ENCODE data around the gene CHST13.

Gene CHST13, protein sequence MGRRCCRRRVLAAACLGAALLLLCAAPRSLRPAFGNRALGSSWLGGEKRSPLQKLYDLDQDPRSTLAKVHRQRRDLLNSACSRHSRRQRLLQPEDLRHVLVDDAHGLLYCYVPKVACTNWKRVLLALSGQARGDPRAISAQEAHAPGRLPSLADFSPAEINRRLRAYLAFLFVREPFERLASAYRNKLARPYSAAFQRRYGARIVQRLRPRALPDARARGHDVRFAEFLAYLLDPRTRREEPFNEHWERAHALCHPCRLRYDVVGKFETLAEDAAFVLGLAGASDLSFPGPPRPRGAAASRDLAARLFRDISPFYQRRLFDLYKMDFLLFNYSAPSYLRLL

DNA sequence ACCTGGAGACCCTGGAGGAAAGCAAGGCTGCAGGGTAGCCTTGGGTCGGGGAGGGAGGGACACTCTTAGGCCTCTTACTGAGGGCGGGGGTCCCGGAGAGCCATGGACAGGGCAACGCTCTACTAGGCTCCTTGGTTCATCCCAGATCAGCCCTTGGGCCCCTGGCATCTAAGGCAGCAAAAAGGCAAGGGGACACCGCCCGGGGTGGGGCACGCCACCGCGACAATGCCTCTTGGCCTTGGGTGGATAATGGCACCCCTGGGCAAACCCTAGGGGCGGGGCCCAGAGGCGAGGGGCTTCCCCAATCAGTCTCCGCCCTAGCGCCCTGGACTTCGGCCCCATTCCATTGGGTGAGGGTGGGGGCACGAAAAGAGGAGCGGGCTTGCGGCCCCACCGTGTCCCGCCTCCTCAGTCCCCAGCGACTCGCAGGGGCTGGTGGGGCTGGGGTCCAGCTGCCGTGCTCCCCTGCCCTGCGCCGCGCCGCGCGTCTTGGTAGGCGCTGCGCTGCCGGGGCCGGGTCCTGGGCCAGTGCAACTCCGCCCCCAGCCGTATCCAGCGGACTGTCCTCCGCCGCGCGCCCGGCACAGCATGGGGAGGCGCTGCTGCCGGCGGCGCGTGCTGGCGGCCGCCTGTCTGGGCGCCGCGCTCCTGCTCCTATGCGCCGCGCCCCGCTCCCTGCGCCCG is at the start of gene CHST13:
TSS of gene CHST13 (plus strand) at position 411 of the 684 bp plus-strand sequence. CDS start at position 589, 178 bp downstream.
- peak; percentile 72 for DNase-seq

DNA sequence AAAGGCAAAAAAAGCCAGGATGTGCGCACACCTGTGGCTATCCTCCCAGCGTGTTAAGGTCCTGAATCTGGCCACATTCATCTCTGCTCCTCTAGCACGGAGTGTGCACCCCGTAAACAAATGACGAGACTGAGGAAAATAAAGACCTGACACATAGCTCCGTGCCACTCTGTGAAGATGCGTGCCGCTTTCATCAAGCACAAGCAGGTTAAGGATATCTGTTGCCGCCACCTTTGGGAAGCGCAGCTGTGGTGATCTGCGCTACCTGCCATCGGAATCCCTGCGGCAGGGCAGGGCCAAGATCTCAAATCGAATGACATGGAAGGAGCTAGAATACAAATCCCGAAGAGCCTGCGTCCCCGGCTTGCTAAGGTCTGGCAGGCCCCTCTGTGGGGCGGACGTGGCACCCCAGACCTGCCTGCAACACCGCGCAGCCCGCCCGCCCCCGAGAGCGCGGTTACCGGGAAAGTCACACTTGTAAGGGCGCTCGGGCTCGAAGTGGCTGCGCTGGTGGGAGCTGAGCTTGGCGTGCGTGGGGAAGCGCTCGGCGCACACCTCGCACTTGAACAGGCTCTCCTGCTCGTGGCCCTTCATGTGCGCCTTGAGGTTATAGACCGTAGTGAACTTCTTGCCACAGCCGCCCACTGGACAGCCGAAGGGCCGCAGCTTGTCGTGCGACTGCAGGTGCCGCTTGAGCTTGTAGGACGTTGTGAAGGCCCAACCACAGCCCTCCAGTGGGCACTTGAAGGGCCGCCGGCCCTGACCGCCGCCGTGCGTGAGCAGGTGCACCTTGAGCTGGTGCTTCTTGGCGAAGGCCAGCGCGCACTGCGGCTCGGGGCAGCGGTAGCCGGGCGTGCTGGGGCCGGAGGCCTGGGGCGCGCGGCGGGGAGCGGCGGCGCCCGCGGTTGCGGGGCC is 49.2 kb upstream of the CHST13 start:
- DNase-seq: peak; percentile 74

DNA sequence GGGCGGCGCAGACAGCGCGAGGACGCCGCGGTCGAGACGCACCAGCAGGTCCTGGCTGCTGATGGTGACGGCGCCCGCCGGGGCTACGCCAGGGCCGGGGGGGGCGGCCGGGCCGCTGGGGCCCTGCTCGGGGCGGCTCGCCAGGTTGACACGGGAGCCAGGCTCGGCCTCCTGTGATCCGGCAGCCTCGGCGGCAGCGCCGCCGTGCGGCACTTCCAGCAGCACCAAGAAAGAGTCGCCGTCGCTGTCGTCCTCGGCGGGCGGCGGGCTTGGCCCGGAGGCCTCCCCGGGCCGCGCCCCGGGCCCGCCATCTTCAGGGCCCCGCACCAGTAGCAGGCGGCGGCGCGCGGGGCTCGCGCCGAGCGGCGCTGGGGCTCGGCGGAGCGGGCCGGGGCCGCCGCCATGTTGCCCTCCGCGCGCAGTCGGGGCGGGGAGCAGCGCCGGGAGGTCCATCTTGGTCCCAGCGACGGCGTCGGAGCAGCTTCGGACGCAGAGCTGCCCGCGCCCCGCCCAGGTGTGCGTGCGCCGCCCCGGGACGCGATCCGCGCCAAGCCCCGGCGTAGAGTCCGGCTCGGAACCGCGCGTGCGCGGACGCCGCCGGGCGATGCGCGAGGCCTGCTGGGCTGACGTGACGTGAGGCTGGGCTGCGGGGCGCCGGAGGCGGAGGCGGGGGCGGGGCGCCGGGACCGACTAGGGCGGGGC is 48.4 kb upstream of the CHST13 start, which contains the start of gene ZXDC:
TSS of gene ZXDC (minus strand) at position 479 of the 702 bp plus-strand sequence. CDS start at position 453, 26 bp downstream.
- peak; percentile 83 for DNase-seq

DNA sequence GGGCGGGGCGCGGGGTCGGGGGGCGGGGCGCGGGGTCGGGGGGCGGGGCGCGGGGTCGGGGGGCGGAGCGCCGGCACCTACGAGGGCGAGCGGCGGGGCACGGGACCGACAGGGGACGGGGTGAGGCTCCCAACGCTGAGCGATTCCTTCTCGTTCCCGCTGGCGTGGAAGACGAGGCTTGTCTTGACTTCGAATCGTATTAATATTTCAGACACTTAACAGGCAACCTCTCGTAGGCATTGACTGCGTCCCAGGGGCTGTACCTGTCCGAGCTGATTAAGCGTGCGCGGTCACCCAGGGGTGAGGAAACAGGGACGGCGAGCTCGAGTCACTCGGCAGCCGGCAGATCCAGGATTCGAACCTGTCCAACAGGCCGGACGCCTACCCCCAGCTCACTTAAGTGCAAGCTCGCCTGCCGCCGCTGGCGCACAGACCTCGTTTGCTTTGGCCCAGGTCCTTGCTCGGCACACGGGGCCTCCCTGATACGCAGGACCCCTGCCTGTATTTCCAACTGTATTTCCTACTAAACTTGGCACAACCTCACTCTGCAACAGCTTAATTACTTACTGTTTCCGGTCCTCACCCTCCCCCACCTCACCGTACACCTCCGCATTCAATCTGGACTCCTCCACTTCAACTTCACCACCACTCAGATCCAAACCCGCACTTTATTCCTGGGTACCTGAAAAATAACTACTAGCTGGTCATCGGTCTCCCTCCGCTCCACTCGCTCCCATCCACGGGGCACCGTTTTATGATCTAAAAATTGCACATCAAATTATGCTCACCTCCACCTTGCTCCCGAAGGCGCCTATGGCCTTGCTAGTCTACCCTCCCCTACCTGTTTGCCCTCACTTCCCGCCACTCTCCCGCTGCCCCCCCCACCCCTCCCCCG is 47.5 kb upstream of the CHST13 start:
- DNase-seq: peak; percentile 86

DNA sequence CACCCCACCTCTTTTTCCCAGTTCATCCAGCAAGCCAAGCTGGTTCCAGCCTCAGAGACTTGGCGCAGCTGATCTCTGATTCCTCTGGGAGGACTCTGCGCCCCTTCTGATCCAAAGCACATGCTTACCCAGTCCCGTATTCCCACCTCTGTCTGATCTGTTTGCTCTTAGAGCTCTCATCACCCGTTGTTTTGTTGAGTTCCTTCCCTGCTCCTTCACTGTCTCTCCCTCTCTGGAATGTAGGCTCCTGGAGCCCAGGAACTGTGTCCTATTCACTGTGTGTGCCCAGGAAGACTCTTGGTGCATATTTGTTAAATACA is 46.9 kb upstream of the CHST13 start:
- no peak for DNase-seq

DNA sequence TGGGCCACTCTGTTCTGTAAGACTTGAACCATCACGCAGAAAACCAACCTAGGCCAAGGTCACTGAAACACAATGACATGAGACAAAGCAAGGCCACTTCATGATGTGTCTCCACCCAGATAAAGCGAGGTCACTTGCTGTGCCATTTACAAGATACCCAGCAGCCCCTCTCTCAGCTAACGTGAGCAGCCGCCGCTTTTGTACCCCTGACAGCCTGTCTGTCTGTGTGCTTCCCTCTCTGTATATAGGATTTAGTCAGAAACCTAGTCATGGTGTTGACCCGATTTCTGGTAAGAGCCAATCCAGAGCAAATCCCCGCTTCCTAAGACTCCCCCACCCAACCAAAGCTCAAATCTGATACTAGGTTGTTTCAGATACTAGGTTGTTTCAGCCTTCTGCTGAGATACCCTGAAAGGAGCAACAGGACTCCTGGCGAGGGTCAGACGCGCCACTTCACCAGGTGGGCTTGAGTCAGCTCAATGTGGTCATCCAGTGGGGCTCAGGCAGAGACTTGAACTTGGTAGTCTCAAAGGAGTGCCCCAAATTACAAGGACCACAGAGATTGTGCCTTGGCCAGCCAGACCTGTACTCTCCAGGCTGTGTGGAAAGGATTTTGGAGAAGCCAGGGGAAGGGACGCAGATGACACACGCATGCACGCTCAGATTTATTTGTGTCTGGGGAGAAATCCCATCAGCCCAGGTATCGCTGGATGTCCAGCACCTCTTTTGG is 45.2 kb upstream of the CHST13 start:
- no peak for DNase-seq

DNA sequence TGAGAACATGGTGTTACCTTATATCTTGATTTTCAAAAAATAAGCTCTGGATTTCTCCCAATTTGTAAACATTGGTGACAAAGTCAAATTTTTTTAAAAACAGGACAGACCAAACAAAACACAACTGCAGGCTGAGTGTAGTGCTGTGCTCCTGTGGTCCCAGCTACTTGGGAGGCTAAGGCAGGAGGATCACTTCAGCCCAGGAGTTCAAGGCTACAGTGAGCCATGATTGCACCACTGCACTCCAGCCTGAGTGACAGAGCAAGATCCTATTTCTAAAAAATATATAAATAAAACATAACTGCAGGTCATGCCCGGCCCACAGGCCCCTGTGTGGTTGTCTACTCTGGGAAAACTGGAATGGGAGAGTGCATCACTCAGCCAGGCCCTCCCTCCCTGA is 44.3 kb upstream of the CHST13 start:
- no peak for DNase-seq

DNA sequence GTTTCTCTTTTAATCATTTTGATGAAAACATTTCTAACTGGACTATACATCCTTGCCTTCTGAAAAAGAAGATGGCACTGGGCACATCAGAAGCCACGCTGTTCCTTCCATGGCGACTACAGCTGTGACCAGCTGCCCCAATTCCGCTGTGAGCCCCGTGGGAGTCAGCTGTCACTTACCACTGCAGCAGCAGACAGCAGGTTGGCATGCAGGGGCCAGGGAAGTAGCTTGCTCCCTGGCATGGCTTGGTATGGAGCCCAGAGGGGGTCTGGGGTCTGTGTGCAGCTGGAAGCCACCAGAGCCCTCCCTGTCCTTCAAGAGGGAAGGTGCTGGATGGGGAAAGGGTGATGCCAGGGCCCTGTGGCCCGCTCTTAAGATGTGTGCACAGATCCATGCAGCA is 43.7 kb upstream of the CHST13 start:
- DNase-seq: no peak

DNA sequence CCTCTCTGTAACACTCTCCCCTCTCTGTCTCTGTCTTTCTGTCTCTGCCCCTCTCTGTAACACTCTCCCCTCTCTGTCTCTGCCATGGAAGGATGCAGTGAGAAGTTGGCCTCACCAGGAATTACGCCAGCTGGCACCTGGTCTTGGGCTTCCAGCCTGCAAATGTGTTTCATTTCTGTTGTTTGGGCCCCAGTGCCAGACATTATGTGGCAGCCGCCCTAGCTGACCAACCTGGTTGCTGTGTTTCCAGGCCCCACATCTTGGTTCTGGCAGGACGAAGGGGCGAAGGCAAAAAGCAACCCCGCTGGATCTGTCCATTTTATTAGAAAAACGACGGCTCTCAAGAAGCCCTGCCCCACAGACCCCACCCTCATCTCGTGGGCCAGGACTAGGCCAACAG is 43.1 kb upstream of the CHST13 start:
- DNase-seq: no peak

DNA sequence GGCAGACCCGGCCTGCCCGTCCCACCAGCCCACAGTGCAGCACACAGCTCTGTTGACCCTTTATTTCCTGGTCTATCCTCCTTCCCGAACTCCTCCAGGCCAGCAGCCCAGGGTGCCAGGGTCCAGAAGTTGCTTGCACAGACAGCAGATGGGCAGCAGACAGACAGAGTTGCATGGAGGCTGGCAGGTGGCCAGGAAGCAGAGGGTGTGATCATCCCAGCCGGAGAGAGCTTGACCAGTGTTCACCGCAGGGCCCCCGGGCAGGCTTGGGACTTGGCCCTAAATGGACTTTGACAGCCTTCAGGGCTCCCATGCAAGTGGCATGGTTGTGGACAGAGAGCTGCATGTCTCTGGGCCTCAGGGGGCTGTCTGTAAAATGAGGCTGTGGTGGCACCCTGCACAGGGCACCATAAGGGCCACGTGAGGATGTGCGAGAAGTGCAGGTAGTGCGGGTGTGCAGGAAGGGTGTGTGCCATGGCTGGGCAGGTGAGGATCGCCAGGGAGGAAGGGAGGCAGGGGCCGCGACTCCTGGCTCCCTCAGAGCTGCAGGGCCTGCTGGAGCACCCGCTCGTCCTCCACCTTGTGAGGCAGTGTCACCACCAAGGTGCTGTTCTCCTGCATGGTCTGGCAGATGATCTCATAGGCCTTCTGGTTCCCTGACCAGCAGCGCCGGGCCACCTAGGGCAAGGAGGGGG is 42.0 kb upstream of the CHST13 start:
- no peak for DNase-seq

DNA sequence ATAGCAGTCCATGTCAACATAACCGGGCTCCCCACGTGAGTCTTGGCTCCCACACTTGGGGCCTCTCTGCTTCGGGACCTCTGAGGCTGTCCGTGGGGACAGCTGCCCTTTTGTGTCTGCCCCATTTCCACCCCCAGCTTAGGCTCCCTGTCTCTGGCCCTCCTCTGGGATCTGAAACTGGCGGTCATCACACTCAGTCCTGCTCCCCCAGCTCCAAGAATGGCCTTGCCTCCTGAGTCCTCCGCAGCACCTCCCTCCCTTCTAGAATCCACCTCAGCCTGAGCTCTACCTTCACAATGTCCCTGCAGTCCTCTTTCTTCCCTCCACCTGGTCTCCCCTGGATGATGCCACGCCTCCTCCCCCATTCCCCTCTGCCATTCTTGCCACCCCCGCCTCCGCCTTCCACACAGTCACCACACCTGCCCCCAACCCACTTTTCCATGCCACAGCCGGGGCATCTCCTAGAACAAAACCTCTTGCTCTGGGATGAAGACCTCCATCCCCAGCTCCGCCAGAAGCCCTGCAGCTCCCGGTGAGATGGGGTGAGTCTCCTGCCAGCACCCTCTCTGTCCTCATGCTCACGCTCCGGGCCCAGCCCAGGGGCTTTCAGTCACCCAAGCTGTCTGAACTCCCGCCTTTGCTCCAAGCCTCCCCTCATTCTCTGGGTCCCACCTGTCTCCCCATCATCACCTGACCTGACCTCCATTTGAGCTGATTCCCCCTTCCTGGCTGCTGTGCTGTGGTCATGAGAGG is 41.3 kb upstream of the CHST13 start:
- DNase-seq: no peak

DNA sequence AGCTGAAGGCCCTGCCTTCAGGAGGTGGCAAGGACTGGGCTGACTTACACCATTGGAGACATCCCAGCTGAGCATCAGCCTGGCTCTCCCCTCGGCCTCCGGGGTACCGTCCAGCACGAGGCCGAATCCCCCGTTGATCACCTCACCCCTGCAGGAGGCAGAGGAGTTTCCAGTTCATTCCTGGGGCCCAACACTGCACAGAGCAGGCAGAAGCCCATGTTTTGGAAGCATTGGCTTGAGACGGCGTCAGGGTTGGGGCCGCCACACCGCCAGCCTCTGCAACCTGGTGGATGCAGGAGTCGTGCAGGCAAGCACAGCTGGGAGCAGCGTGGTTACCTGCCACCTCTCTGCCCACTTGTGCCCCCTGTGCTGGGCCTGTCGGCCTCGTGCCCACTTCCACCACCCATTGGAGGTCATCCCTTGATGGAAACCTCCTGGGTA is 40.6 kb upstream of the CHST13 start:
- DNase-seq: no peak

DNA sequence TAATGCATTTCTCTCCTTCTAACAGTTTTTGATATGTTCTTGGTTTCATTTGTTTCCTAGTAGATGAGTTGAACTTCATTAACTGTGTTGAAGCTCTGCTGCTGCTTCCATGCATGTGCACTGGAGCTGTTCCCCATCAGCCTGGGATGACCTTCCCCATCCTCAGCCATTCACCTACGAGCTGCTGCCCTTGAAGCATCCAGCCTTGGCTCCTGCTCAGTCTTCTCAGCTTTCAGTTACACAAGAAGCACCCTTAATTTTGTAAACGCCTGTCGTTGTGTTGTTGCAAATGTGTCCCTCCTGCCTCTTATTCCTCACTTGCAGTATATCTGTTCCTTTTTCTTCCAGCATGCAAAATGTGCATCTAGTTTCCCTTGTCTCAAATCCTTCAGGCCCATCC is 39.8 kb upstream of the CHST13 start:
- no peak for DNase-seq

DNA sequence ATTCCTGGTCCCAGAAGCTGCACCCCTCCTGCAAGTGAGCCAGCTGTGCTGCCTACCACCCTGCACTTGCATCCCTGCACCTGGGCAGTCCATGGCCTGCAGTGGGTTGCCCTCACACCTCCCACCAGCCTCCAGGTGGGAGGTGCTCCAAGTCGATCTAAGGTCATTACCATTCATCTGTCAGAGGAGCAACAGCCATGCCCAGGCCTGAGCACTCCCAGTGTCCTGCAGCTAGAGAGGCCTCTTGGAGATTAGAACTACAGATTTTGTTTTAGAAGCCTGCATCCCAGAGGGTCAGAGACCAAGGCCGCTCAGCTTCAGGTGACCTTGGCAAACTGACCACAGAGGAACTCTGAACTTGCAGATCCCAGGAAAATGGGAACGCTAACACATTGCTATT is 39.3 kb upstream of the CHST13 start:
- no peak for DNase-seq

DNA sequence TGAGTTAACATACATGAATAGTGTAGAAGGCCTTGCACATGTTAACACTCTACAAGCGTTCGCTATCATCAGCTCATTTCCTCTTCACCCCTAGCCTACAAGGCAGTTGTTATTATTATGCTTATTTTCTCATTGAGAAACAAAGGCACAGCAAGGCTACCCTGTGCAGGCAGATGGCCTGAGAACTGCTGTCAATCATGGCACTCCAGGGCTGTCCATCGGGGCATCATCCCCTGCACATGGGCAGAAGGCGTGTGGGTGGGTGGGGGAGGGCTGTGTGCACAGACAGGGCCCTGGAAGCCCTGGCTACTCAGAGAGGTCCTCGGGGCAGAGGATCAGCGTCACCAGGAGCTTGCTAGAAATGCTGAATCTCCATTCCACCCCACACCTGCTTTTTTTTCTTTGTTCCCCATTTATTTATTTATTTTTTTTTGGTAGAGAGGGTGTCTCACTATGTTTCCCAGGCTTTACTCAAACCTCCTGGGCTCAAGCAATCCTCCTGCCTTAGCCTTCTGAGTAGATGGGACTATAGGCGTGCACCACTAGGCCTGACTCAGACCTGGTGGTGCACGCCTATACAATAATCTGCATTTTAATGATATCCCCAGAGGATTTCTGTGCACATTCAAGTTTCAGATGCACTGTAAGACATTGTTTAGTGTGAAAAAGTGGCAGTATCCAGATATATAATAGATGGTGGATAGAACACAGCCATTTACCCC is 38.6 kb upstream of the CHST13 start:
- no peak for DNase-seq

DNA sequence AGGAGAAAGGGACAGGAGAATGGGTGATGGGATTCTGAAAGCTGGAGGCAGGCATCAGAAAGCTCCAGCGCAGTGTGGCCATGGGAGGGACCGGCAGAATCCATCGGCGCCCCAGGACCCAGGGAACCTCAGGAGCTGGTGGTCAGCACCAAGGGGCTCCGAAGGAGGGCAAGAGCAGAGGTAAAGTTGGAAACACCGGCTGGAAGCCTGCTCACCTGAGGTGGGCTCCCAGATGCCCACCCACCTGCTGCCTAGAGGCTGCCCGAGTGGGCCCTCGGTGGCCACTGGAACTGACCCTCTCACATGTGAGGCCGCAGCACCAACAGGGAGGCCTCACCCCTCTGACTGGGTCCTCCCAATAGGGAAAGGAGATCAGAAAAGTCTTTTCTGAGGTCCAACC is 38.0 kb upstream of the CHST13 start:
- DNase-seq: no peak

DNA sequence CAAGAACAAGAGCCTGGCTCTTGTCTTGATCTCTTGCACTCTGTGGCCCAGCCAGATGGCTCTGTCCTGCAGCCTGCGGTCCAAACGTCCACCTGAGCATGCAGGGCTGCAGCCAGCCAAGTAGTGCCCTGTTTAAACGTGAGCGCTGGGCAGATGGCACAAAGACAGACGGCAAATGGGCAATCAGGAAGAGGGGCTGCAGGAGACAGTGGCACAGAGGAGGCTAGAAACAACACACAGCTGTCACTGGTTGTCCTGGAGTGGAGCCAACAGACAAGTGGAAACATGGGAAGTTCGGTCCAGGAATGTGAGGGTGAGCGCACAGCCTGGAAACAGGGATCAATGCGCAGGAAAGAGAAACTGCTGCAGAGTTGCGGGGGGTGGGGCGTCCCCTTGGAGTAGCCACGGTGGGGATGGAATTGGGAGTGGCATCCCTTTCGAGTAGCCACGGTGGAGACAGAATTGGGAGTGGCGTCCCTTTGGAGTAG is 37.6 kb upstream of the CHST13 start:
- no peak for DNase-seq

DNA sequence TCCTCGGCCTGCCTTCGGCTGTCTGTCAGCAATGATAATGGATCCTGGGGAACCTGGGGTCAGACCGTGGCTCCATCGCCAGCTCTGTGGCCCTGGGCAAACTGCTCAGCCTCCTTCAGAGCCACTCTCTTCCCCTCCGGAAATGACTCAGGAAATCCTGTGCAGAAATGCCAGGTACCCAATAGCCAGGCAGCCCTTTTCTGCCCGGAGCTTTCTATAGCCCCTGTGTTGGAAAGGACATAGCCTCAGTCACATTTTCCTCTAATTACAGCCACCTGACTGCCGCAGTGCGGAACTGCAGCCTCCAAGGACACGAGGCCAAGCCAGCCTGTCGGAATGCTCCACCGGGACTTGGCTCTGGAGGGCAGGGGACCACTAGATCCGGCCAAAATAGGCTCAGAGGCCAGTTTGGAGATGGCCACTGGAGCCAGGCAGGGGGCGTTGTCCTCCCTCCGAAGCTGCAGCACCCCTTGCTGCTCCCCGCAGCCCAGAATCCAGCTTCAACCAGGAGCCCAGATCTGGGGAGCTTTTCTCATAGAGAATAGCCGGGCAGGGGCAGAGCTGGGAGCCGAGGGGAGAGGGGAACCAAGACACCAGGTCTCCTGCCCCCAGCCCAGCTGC is 36.7 kb upstream of the CHST13 start:
- DNase-seq: no peak

Data from retina (tissue), 1 donor.